Measurements from ENCODE around the gene NCK2.

The NCK2 gene

DNA sequence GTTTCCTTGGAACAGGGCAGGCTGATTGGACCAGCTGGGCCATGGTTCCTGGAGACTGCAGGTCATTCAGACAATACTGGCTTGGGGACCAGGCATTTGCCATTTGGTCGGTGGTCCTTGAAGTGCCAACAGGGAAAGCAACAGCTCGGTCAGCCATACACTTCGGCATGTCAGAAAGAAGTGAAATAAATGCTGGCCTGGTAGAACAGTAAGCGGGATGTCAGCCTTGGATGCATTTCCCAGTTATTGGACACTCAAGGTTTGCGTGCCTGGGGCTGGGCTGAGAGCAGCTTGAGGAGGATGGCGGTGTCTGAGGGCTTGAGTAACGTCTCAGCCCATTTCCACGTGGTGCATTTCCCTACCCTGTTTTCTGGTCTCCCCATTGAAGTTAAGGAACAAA, 75.4 kb downstream of the NCK2 start:
- DNase-seq: no peak

DNA sequence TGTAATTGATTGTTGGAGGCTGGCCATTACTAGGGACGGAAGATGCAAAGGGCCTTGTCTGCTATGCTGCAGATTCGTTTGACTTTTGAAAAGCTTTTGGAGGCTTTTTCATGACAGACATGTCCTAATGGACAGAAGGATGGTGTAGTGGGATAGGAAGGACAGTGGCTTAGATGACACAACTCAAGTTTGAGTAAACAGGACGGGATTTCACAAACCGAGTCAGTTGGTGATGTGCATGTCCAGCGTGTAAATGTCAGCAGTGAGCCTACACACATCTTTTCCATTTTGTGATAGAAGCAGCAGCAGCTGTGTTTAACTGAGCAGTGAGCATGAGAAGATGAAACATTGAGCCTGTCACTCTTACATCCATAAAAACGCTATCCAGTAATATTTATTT, 76.0 kb downstream of the NCK2 start:
- peak in 2 of 3 donors; percentile 22 to 30 for DNase-seq

DNA sequence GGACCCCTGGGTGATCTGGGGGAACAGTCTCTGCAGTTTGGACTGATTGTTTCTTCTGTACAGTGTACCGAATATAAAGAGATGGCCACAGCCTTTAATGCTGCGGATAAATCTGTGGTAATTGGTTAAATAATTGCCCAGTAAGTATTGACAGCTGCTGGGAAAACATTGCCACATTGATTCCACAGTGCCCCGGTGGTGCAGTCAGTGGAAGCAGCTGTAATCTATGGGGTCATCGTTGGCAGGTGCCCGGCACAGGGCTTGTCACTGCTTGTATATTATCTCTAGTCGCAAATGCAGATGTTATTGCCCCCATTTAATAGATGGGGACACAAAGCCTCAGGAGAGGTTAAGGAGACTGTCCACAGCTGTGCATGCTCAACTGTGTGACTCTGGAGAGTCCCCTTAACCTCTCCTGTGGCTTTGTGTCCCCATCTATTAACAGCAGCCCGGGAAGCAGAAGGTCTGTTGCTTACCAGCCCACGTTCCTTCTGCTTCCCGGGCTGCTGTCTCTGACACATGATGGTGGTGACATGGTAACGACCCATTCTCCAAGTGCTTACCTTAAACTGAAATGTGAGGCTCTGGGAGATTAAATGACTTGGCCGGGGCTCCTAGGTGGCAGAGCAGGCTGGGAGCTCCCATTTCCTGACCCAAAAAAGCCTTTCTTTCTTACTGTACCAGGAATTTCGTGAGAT, 76.9 kb downstream of the NCK2 start:
- peak in 2 of 3 donors; percentile 29 to 50 for DNase-seq

DNA sequence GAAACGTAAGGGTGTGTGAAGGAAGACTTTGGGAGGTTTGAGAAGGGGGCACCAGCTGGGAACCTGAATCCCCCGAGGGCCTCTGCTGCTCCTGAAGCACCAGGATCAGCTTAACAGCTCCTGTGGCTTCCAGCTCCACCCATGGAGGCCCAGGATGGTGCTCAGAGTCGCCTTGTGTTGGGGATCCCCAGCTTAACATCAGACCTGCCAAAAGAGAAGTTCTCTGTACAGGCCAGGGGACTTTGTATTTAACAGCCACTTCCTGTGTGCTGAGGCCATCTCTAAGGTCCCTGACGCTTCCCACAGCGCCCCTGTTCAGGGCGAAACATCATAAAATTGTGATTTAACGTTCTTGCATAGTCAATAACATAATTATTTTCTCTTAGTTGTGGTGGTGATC, 77.5 kb downstream of the NCK2 start:
- peak; percentile 57 to 72 (median 65) for DNase-seq

DNA sequence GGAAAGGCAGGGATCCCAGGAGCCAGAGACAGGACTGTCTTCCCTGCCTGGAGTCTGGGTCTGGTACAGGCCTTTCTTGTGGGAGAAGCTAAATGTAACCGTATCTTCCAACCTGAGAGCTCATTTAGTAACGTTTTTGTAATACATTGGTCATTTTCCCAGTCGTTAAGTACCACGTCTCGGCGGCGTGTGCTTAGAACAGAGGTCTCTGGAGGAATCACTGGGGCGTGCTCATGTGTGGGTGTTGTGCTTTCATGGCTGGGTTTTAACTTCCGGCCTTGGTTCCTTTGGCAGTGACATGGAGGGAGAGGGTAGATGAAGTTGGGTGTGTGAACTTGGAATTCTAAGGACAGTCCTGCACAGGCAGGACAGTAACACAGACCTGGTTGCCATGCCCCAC, 79.7 kb downstream of the NCK2 start:
- no peak for DNase-seq

DNA sequence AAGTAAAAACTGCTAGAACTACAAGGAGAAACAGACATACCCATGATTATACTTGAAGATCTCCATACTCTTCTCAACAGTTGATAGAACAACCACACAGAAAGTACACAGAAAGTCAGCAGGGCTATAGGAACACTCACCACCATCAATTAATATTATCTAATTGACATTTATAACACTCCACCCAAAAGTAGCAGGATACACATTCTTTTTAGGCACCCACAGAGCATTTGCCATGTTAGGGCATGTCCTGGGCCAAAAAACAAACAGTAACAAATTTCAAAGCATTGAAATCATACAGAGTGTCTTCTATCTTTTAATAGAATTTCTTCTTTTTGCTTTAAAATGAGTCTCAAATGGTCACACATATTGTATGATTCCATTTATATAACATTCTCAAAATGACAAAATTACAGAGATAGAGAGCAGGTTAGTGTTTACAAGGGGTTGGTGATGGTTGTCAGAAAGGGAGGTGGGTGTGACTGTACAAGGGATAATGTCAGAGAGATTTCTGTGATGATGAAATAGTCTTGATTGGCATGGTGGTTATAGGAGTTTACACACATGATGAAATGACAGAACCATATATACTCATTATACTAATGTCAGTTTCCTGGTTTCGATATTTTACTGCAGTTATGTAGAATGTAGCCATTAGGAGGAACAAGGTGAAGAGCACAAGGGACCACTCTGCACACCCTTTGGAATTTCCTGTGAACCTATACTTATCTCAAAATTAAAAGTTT, 82.8 kb downstream of the NCK2 start:
- DNase-seq: peak; percentile 63 to 85 (median 82)

DNA sequence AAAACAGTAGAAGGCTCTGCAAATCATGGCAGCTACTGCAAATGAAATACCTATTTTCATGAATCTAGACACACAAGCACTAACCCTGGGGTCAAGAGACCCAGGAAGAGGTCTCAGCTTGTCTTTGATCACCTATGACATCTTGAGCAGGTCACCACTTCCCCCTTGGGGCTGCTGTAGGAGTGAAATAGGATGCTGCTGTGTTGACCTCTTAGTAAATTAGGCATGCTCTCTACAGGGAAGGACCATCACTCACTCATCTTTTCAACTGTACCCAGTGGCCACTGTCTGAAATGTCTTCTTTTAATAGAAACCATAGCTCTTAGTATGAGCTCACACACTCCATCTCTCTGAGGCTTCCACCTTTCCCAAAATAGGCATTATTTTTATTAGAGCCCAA, 83.8 kb downstream of the NCK2 start:
- no peak for DNase-seq

DNA sequence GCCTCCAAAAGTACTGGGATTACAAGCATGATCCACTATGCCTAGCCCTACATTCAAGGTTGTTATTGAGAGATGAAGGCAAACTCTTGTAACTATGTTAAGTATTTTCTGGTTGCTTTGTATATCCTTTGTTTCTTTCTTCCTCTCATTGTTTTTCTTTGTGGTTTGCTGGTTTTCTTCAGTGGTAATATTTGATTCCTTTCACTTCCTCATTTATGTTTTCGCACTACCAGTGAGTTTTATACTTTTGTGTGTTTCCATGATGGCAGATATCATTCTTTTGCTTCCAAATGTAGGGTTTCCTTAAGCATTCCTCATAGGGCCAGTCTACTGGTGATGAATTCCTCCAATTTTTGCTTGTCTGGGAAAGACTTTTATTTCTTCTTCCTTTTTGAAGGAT, 90.2 kb downstream of the NCK2 start:
- DNase-seq: peak in 1 of 3 donors; percentile 25

DNA sequence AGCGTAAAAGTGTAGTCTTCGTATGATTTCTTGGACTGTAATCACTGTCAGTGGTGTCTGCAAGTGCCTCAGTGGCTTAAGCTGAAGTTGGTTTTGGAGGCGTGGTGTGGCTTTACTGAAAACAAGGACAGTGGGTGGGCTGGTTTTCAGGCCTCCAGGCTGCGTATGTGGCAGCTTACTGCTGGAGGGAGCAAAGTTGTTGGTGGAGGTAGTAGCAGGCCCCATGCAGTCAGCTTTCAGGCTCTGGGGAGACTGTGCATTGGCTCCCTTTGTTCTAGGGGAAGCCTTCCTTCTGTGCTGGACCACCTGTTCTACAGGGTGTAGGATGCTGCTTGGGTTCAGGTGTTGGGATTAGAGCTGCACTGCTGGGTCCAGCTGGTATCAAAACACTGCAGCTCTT, 91.6 kb downstream of the NCK2 start:
- DNase-seq: no peak

DNA sequence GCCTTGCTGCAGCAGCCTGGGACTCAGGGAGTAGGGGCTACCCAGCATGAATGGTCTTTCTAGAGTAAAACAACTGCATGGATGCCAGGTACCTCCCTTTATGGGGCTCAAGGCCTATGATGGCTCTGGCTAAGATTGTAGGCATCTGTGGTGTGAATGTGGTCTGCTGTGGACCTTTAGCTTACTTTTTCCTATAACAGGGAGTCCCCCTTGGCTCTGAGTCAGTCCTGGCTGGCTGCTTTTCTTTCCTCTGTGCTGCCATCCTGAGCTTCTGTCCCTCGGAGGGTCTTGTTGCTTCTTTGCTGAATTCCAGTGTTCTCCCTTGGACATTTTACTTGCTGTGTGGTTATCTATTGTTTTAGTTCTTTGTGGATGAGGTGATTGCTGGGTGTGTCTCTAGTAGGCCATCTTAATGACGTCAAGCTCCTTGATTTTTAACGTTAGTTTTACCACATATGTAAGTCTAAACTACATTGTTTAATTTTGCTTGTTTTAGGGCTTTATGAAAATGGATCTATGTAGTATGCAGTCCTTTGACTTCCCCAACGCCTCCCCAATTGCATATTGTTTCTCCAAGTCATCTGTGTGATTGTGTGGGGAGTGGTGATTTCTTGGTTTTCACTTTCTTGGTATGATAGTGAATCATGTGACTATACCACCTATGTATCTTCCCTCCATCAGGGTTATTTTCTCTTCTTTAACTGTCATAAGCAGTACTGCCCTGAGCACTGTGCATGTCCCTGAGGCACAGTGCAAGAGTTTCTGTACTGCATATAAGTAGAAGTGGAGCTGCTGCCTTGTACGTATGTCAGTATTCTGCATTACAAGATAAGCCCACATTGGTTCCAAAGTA, 92.4 kb downstream of the NCK2 start:
- no peak for DNase-seq

DNA sequence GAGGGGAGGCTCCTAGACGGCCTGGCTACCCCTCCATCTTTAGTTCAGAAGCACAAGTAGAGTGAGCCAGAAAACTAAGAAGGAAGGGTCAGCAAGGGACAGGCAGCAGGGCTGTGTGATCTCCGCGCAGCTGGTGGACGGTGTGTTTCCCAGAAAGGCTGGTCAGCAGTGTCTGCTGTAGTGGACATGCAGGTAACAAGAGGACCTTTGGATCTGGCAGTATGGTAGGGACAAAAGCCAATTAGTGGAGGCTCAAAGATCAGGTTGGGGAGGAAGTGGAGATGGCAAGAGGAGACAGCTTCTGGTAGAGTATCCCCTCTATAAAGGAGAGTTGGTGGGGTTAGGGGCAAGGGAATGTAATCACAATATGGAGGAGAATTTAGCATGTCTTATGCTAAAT, 95.1 kb downstream of the NCK2 start:
- DNase-seq: no peak

DNA sequence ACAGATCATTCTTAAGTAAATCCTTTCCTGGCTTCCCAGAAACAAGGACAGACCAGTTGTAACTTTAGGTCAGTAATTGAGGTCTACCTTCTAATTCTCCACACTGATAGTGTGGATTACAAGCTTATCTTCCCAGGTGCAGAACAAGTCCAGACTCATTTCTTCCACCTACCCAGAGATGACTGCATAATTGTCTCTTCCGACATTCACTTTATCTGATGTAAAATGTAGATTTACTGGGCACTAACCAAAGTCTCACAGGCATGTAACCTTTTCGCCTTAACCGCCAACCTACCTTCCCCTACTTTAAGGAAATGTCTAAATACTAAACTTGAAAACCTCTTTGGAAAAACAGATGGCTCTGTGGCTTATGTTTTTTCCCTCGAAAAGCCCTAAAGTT, 96.2 kb downstream of the NCK2 start:
- DNase-seq: no peak

DNA sequence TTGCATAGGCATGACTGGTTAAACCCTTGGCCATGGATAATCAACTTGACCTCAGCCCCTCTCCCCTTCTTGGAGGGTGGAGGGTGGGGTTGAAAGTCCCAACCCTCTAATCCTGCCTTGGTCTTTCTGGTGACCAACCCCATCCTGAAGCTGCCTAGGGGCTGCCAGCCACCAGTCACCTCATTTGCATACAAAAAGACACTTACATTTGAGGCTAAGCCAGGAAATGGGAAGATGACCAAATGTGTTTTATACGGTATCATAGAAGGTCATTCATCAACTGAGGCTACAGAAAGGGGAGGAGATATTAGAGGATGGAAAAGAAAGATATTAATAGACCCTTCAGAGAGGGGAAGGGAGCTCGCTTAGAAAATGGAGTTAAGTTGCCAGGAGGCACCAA, 96.8 kb downstream of the NCK2 start:
- DNase-seq: no peak

DNA sequence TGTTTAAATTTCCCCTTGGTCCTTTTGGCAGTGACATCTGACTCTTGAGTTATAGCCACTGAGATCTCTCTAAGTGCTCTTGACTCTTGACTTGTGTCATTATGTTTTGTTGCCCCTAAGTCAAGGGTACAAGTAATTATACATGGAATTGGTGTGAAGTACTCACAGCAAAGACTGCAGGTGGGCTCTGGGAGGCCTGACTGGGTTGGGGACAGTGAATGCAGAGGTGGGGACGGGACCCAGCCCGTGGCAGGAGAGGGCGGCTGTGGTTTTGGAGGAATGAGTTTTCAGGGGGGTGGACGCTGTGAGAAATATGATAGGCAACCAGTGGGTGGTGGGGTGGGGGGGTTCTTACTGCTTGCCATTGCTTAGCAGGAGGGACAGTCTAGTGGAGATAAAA, 97.8 kb downstream of the NCK2 start:
- no peak for DNase-seq

DNA sequence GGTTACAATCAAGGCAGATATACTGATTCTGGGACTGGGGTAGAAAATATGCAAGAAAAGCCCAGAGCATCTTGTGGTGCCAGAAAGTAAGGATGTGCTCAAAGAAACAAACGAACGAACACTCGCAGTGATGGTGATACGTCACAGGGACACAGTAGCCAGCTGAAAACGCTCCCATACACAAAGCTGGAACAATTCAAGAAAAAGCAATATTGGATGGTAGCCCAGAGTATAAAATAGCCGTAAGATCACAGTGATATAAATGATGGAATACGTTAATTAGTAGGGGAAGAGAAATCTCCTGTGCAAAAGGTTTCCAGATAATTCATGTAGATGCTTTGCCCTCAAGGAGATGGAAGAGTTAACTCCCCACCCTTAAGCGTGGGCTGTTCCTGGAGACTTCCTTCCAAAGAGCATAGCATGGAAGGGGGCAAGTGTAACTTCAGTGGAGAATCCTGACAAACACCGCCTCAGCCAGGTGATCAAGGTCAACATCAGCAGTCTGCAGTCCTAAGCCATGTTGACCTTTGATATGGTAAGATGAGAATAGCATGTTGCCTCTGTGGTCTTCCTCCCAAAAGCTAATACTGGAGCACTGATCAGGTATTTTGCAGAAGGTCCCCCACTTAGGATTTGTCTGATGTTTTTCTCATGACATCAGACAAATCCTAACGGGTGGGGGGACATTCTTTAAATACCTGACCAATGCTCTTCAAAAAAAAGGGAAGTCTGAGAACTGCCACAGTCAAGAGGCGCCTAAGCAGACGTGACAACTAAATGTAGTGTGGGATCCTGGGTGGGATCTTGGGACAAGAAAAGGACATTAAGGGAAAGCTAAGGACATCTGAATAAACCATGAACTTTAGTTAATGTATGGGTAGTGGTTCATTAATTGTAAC, 99.0 kb downstream of the NCK2 start:
- DNase-seq: no peak

DNA sequence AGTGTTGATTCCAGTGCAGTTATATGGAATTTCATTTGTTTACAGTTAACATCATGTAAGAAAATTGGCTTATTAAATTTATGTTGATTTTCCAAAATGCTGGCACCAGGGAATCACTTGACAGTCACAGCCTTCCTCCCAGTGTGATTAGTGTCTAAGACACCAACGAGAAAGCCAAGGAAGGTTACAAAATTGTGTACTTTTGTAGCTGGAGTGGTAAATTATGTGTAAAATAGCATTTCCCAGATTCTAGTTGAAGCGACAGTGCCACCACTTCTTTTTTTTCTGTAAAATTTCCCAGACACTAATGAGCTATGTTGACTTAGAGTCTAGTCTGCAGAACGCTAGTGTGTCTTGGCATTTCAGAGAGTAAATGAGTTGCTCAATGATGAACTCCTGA, 101.3 kb downstream of the NCK2 start:
- DNase-seq: peak in 2 of 3 donors; percentile 17 to 28

DNA sequence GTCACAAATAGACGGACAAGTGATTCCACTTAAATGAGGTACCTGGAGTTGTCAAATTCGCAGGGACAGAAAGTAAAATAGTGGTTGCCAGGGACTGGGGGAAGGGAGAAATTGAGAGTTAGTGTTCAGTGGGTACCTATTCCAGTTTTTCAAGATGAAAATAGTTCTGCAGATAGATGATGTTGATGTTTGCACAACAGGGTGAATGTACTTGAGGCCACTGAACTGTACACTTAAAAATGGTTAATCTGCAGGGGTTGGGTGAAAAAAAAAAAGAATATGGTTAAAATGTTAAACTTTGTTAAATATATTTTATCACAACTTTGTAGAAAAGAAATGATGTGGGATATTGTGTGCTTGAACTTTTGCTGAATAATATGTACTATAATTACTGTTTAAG, 102.3 kb downstream of the NCK2 start:
- no peak for DNase-seq

DNA sequence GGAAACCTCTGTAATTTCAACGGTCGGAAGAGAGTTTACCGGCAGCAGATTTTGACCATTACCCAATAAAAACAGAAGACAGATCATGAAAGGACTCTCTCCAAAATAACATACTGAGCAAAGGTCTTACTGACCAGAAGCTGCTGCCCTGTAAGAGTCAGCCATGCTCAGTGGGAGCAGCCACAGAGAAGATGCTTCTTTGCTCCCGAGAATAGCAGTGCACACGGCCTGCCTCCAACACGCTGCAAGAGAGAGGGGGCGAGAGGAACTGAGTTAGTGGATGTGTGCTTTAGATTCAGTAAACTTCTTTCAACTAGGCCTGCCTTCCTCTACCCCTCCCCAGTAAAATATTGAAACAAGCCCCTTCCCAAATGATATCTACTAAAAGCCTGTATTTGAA, 103.7 kb downstream of the NCK2 start:
- DNase-seq: no peak

DNA sequence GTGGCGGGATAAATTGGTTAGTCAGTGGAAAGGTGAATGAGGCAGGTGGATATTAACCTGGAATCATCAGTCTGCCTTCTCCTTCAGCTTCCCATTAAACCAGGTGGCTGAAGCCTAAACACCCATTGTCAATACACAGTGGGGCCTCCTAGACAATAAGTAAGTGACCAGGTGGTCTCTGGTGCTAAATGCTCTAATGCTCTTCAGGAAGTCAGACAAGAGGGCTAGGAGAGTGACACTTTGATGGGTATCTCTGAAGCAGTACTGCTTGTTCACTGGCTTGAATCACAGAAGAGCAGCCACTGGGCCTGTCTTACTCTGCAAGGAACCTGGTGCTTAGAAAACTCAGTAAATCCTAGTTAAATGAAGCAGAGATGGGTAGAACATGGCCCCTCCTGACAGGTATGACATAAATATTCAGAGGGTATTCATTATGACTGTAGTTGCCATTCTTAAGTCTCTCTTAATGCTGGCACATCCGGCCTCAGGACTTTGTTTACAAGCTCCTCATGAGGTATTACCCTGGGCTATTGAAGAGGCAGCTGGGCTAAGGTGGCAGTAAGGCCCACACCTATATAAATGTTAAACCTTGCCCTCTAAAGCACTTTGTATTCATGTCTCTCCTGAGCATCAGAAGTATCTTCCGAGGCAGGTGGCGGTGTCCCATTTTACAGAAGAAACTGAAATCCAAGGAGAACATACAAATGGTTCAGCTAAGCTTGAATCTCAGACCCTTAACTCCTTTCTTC, 104.9 kb downstream of the NCK2 start:
- DNase-seq: no peak

DNA sequence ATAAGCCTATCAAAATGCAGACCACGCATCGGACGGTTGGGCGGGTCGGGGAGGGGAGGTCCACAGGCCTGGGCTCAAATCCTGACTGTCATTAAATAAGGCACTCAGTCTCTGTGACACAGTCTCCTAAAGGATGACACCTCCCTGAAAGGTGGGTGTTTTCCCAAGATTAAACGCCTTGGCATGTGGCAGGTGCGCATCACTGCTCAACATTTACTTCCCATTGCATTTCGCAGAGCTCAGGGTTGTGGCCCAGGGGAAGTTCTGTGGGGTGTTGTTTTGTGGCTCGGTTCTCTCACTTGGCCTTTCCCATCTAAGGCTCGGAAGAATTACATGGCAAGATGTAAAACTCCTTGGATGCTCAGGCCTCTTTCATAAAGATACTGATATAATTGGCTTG, 107.4 kb downstream of the NCK2 start:
- DNase-seq: no peak

DNA sequence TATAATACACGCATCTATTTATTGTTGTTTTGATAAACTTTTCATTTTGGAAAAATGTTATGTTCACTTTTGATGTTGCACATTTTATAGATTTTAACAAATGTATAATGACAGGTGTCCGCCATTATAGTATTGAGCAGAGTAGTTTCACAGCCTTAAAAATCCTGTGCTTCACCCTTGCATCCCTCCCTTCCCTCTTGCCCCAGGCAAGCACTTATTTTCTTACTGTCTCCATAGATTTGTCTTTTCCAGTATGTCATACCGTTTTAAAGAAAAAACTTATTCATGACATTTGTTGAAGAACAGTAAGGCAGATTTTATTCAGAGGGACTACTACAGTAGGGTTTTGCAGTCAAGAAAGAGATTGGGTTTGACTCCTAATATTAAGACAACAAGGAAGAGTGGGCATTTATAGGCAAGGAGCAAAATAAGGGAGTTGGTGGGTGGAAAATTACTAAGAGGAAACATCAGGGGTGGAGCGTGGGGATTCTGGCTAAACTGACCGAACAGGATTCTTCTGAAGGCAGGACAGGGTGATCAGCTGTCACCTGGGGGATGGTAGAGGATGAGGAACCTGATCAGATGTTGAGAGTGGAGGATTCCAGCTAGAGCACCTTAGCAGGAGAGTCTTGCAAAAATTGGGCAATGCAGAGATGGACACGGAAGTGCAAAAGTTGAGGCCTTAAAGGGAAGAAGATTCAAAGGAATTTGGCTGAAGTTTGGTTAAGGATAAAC, 108.8 kb downstream of the NCK2 start:
- DNase-seq: no peak
